HepG2 (cell line): Measurements from ENCODE around the gene AGBL3. TPM values are rescaled to one million over a fixed set of nuclear protein-coding genes. Genes with fewer than 3 reads are reported as not detected.

Experiments used
- ATAC-seq: fragments of 200-7000 bp; cut with Tn5 transposase; 3 replicates; pipeline ENCODE4 v1.9.1; 2020; ENCODE audit warnings: mild to moderate bottlenecking, moderate library complexity
- BruUV-seq: library from RNA; stranded (reverse); fragments of 400-500 nt; replicated peaks from 2 replicates; lab custom pipeline; 2021; lab: Mats Ljungman, UMichigan
- CTCF ChIA-PET: fragments of 300-600 bp; formaldehyde crosslinking; extraction: SDS; loops from one replicate; lab custom pipeline; 2021; ENCODE audit warnings: low total read pairs, inconsistent platforms, low intra/inter-chr PET ratio; lab: Yijun Ruan, JAX
- POLR2A ChIA-PET: fragments of 350-600 bp; sonication (Branson Sonifier 250); formaldehyde crosslinking; loops from one replicate; lab custom pipeline; 2020; ENCODE audit warnings: antibody characterized with exemption, inconsistent platforms; lab: Yijun Ruan, JAX
- DNase-seq: peaks from one replicate; pipeline ENCODE4 v3.0.0-alpha.2; 2015; ENCODE audit warnings: low spot score
- FAIRE-seq: peaks from 3 replicates; lab custom pipeline; 2011; peaks lifted over from hg19 to GRCh38; lab: Jason Lieb, UNC
- H2AFZ ChIP-seq: one replicate; pipeline ENCODE4 v1.6.1; 2011; ENCODE audit warnings: low read length, inconsistent platforms
- H3K27ac ChIP-seq: fragments of 300-600 bp; 3 replicates; pipeline ENCODE4 v1.8.0; 2011; ENCODE audit warnings: mixed run types, mild to moderate bottlenecking, mixed read lengths, low read length, inconsistent platforms; ENCODE audit not compliant: insufficient read depth; ENCODE audit errors: extremely low read length
- H3K27me3 ChIP-seq, 2 experiments: fragments of 200-600 bp in 1 of 2; 2 replicates in 1 of 2; 3 replicates in 1 of 2; pipeline versions ENCODE4 v1.6.0 to v1.8.0; 2011; ENCODE audit warnings: low read length in 2 of 2, mild to moderate bottlenecking in 2 of 2, moderate library complexity in 2 of 2, inconsistent platforms in 1 of 2; ENCODE audit not compliant: insufficient read depth in 2 of 2, control insufficient read depth in 1 of 2
- H3K36me3 ChIP-seq, 2 experiments: fragments of 200-600 bp in 1 of 2; replicated peaks in 1 of 2; 2 replicates in 1 of 2; 3 replicates in 1 of 2; pipeline versions ENCODE4 v1.5.1 to v1.8.0; 2011; ENCODE audit warnings: low read length in 2 of 2, inconsistent platforms in 1 of 2; ENCODE audit not compliant: insufficient read depth in 2 of 2, control insufficient read depth in 1 of 2
- H3K4me1 ChIP-seq: 2 replicates; pipeline ENCODE4 v1.5.1; 2012; ENCODE audit warnings: low read length, inconsistent platforms; ENCODE audit not compliant: insufficient read depth
- H3K4me2 ChIP-seq: 2 replicates; pipeline ENCODE4 v1.6.0; 2011; ENCODE audit warnings: low read depth, low read length, inconsistent platforms
- H3K4me3 ChIP-seq, 3 experiments: fragments of 200-600 bp in 1 of 3; sonication (generic), shearing (Covaris generic) in 1 of 3; replicated peaks in 1 of 3; 2 replicates each; pipeline ENCODE4 v1.5.1; 2011 to 2016; ENCODE audit warnings: low read length in 3 of 3, inconsistent platforms in 2 of 3, low read depth in 2 of 3, mild to moderate bottlenecking in 2 of 3, control low read depth in 1 of 3, mixed read lengths in 1 of 3; ENCODE audit not compliant: insufficient read depth in 1 of 3
- H3K79me2 ChIP-seq: one replicate; pipeline ENCODE4 v1.6.1; 2011; ENCODE audit warnings: low read length, inconsistent platforms; ENCODE audit not compliant: insufficient read depth
- H3K9ac ChIP-seq: 2 replicates; pipeline ENCODE4 v1.6.0; 2011; ENCODE audit warnings: mild to moderate bottlenecking, low read depth, low read length, inconsistent platforms; ENCODE audit not compliant: insufficient read depth
- H3K9me3 ChIP-seq: 2 replicates; pipeline ENCODE4 v1.5.1; 2012; ENCODE audit warnings: mild to moderate bottlenecking, low read length
- H4K20me1 ChIP-seq: 2 replicates; pipeline ENCODE4 v1.6.0; 2011; ENCODE audit warnings: inconsistent platforms, mild to moderate bottlenecking, low read length, moderate library complexity; ENCODE audit not compliant: insufficient read depth
- RFX5 ChIP-seq: IDR thresholded peaks from 2 replicates; pipeline ENCODE4 v1.6.1; 2011; ENCODE audit warnings: low read depth, low read length, improper control_type of control experiment
- SIN3A ChIP-seq: IDR thresholded peaks from 2 replicates; pipeline ENCODE4 v1.6.1; 2011; ENCODE audit warnings: low read depth, mild to moderate bottlenecking, control low read depth, low read length, borderline replicate concordance
- SUZ12 ChIP-seq: fragments of 150-350 bp; IDR thresholded peaks from 2 replicates; pipeline ENCODE4 v1.6.1; 2014; ENCODE audit warnings: low read depth, low read length
- ZNF256 ChIP-seq: sonication (generic); formaldehyde crosslinking; conservative IDR thresholded peaks from 2 replicates; pipeline ENCODE4 v1.4.0; 2020; ENCODE audit warnings: missing genetic modification reagents
- ZNF335 ChIP-seq: sonication (generic); formaldehyde crosslinking; IDR thresholded peaks from 2 replicates; pipeline ENCODE4 v1.4.0; 2020; ENCODE audit warnings: missing genetic modification reagents
- ZNF34 ChIP-seq: sonication (generic); formaldehyde crosslinking; IDR thresholded peaks from 2 replicates; pipeline ENCODE4 v1.4.0; 2020; ENCODE audit warnings: mild to moderate bottlenecking, missing genetic modification reagents, borderline replicate concordance
- ZNF343 ChIP-seq: sonication (generic); formaldehyde crosslinking; IDR thresholded peaks from 2 replicates; pipeline ENCODE4 v1.4.0; 2020; ENCODE audit warnings: mild to moderate bottlenecking, missing genetic modification reagents
- ZNF367 ChIP-seq: sonication (generic); formaldehyde crosslinking; IDR thresholded peaks from 2 replicates; pipeline ENCODE4 v1.4.0; 2020; ENCODE audit warnings: missing genetic modification reagents, borderline replicate concordance
- ZNF484 ChIP-seq: sonication (generic); formaldehyde crosslinking; IDR thresholded peaks from 2 replicates; pipeline ENCODE4 v1.5.1; 2020; ENCODE audit warnings: mild to moderate bottlenecking, low read depth, missing genetic modification reagents, borderline replicate concordance
- ZSCAN20 ChIP-seq: sonication (generic); formaldehyde crosslinking; IDR thresholded peaks from 2 replicates; pipeline ENCODE4 v1.4.0; 2020; ENCODE audit warnings: missing genetic modification reagents, mild to moderate bottlenecking, borderline replicate concordance
- WGBS: methylation state at CpG from one replicate; pipeline ENCODE4 v1.1.6; 2017; ENCODE audit warnings: low lambda C conversion rate; 5-methylcytosine and 5-hydroxymethylcytosine counted together
- in situ Hi-C: cut with HindIII; loops from 2 replicates; pipeline ENCODE4 v1.10.0; 2017; ENCODE audit warnings: low pct_unique_long_range_greater_than_20kb; ENCODE audit not compliant: extremely low pct_ligation_motif_present
- intact Hi-C: fragments of 100-400 bp; cut with micrococcal nuclease; formaldehyde crosslinking; loops from one replicate; pipeline ENCODE4 v1.10.0; 2022; ENCODE audit not compliant: unreplicated experiment
- polyA plus RNA-seq, 8 experiments: library from polyadenylated mRNA; depleted of rRNA in 3 of 8; stranded (reverse) in 7 of 8; unstranded in 1 of 8; fragments of >200 nt; fragmentation: Illumina TruSeq in 4 of 8; extraction: Trizol in 4 of 8; gene quantifications; 2 replicates each; pipeline versions ENCODE4 v1.2.1 to v1.2.3, GENCODE V29; 2011 to 2016; ENCODE audit warnings: low read depth in 4 of 8, missing spikeins in 1 of 8, mixed read lengths in 1 of 8; ENCODE audit not compliant: insufficient read depth in 1 of 8
- total RNA-seq, 5 experiments: library from RNA; depleted of rRNA; stranded (reverse); fragments of >200 nt; fragmentation: Illumina TruSeq; extraction: Trizol; gene quantifications; 2 replicates each; pipeline ENCODE4 v1.2.3, GENCODE V29; 2016; ENCODE audit warnings: low read depth in 1 of 5
- TF ChIP-seq, protein P1 (sequence below): sonication (generic); formaldehyde crosslinking; IDR thresholded peaks from 2 replicates; pipeline ENCODE4 v1.5.0; 2020; ENCODE audit warnings: mild to moderate bottlenecking, missing genetic modification reagents

AGBL3 gene
- total and polyA plus RNA-seq, 2 of the 13 experiments (the other 11 are each of a cell fraction or from before 2014, with no cell fraction given), result 2.2 to 7.2 TPM

DNA sequence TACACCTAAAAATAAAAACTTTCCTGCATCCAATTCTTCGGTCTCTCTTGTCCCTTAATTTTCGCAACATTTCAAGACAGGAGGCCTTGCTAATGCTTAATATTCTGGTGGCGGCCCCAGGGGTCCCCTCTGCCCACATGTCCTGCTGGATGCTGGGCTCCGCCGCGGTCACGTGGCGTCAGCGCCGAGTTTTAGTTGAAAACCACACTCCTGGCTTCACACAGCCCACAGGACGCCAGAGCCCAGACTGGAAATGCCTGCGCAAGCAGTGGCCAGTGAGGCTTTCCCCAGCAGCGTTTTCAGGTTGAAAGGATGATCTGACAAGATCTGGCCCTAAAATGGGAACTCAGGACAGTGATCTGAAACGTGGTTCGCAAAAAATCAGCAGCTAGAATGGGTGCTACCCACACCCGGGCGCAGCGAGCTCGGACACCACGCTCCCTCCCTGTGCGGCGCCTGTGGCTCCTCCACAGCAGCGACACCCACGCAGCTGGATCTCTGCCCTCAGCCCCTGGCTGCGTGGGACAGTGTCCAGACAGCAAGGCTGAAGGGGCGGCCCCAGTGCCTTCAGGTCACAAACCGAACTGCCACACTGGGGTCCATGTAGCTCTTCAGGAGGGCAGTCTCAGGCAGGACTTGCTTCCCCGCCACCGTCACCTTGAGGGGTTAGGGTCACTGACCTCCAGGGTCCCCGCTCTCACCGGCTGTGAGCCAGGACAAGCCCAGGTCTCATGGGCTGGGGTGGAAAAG is 195.8 kb downstream of the AGBL3 start (continued):
- TF ChIP-seq, protein P1, sequence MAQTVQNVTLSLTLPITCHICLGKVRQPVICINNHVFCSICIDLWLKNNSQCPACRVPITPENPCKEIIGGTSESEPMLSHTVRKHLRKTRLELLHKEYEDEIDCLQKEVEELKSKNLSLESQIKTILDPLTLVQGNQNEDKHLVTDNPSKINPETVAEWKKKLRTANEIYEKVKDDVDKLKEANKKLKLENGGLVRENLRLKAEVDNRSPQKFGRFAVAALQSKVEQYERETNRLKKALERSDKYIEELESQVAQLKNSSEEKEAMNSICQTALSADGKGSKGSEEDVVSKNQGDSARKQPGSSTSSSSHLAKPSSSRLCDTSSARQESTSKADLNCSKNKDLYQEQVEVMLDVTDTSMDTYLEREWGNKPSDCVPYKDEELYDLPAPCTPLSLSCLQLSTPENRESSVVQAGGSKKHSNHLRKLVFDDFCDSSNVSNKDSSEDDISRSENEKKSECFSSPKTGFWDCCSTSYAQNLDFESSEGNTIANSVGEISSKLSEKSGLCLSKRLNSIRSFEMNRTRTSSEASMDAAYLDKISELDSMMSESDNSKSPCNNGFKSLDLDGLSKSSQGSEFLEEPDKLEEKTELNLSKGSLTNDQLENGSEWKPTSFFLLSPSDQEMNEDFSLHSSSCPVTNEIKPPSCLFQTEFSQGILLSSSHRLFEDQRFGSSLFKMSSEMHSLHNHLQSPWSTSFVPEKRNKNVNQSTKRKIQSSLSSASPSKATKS (CRISPR knock-in tag), result no peak
- no peak for TF ChIP-seq ZNF343 (CRISPR knock-in tag)

- TF ChIP-seq ZNF256 (CRISPR knock-in tag), result no peak
- TF ChIP-seq ZNF484 (CRISPR knock-in tag), result no peak
- no peak for TF ChIP-seq SUZ12
- TF ChIP-seq ZNF34, result no peak
- no peak for TF ChIP-seq ZSCAN20
- TF ChIP-seq ZNF367 (CRISPR knock-in tag), result no peak
- no peak for TF ChIP-seq SIN3A
- no peak for TF ChIP-seq ZNF335
- no peak for TF ChIP-seq RFX5
- TF ChIP-seq, all 625 proteins: peak for 0
- intact Hi-C loops (no loop called here), in situ Hi-C loops (no loop called here)
- no peak overlapping the region for H2AFZ ChIP-seq
- H3K9me3 ChIP-seq, result peaks cover 30% of the 10 kb centered on the region
- H3K27me3 ChIP-seq, result no peaks in the 10 kb centered on the region
- H3K4me1 ChIP-seq, result no peaks in the 10 kb centered on the region
- H4K20me1 ChIP-seq, result no peaks in the 10 kb centered on the region
- H3K36me3 ChIP-seq, result peaks cover 18 to 74% of the 10 kb centered on the region in 2 experiments
- FAIRE-seq (no peak), DNase-seq (no peak), ATAC-seq (no peak)
- H3K4me3 ChIP-seq, result no peak overlapping the region
- no peaks in the 10 kb centered on the region for H3K79me2 ChIP-seq
- H3K4me2 ChIP-seq, result no peak overlapping the region
- ChIA-PET POLR2A (interaction anchor here (1.2 to 1.5 kb wide), 2 partner anchors 12 to 197 kb away, joined by 3 read pairs; partner anchors contain the start of genes AGBL3 and CYREN), CTCF (no interaction called here)
- no TSS peak for BruUV-seq
- no peak overlapping the region for H3K27ac ChIP-seq
- no peak overlapping the region for H3K9ac ChIP-seq
- WGBS, result 95% methylated on average over 7 of the region's 7 CpGs
Measured at GRCh38 chr7:135183478-135183877, 197.2 kb downstream of the AGBL3 start.
